Measurements from ENCODE around the gene C19orf47.

DNA sequence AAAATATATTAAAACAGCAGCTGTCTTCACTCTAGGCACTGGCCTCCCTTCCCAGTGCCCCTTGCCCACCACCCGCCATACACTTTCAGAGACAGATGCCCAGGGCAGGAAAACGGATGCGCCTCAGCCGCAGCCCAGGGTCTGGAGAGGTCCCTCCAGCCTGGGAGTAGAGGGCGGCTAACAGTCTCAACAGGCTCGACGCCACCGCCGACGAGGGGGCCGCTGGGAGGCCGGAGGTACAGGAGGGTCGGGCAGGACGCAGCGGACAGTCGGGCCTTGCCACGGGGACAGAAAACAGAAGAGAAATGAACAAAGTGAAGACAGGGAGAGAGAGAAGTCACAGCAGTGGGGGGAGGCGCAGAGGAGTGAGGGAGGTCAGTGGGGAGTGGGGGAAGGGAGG is 27.1 kb downstream of the C19orf47 start:
- TF ChIP-seq, protein P1, sequence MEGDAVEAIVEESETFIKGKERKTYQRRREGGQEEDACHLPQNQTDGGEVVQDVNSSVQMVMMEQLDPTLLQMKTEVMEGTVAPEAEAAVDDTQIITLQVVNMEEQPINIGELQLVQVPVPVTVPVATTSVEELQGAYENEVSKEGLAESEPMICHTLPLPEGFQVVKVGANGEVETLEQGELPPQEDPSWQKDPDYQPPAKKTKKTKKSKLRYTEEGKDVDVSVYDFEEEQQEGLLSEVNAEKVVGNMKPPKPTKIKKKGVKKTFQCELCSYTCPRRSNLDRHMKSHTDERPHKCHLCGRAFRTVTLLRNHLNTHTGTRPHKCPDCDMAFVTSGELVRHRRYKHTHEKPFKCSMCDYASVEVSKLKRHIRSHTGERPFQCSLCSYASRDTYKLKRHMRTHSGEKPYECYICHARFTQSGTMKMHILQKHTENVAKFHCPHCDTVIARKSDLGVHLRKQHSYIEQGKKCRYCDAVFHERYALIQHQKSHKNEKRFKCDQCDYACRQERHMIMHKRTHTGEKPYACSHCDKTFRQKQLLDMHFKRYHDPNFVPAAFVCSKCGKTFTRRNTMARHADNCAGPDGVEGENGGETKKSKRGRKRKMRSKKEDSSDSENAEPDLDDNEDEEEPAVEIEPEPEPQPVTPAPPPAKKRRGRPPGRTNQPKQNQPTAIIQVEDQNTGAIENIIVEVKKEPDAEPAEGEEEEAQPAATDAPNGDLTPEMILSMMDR (IDR thresholded peaks at IDR 0.05 in 8 of 11, conservative IDR thresholded peaks at IDR 0.05 in 3 of 11): no peak
- no peak for TF ChIP-seq POLR2AphosphoS5 (IDR thresholded peaks at IDR 0.05)
